Measurements from ENCODE around the gene EFCAB8.
"Not testable (repeated sequence)": the region's sequence is repeated elsewhere in the genome, so short reads cannot be mapped to it uniquely, and the experiment has no call there.

EFCAB8 gene

GRCh38 chr20:32968478-32969241, 109.9 kb downstream of the EFCAB8 start:
- in situ Hi-C loops (cut with HindIII; ENCODE audit: low sequenced_read_pairs): no loop called here

- in situ Hi-C loops (cut with HindIII; ENCODE audit: low sequenced_read_pairs): no loop called here
Observed at GRCh38 chr20:32969356-32970114, 110.8 kb downstream of the EFCAB8 start.

- in situ Hi-C loops (cut with HindIII; ENCODE audit: low sequenced_read_pairs): no loop called here
Observed at GRCh38 chr20:32970115-32970972, 111.6 kb downstream of the EFCAB8 start.

- in situ Hi-C loops (cut with HindIII; ENCODE audit: low sequenced_read_pairs): no loop called here
Observed at GRCh38 chr20:32970973-32971300, 112.2 kb downstream of the EFCAB8 start.

GRCh38 chr20:32971703-32972161, 113.0 kb downstream of the EFCAB8 start:
- in situ Hi-C loops (cut with HindIII; ENCODE audit: low sequenced_read_pairs): no loop called here

GRCh38 chr20:32972181-32973076, 113.7 kb downstream of the EFCAB8 start:
- in situ Hi-C loops (cut with HindIII; ENCODE audit: low sequenced_read_pairs): no loop called here

- in situ Hi-C loops (cut with HindIII; ENCODE audit: low sequenced_read_pairs): no loop called here
Observed at GRCh38 chr20:32973077-32973717, 114.5 kb downstream of the EFCAB8 start.

- in situ Hi-C loops (cut with HindIII; ENCODE audit: low sequenced_read_pairs): not testable (repeated sequence)
Observed at GRCh38 chr20:32974204-32975064, 115.7 kb downstream of the EFCAB8 start.

- in situ Hi-C loops (cut with HindIII; ENCODE audit: low sequenced_read_pairs): not testable (repeated sequence)
Observed at GRCh38 chr20:32975121-32975520, 116.4 kb downstream of the EFCAB8 start.

- in situ Hi-C loops (cut with HindIII; ENCODE audit: low sequenced_read_pairs): no loop called here
Observed at GRCh38 chr20:32975698-32976674, 117.3 kb downstream of the EFCAB8 start.

- in situ Hi-C loops (cut with HindIII; ENCODE audit: low sequenced_read_pairs): no loop called here
Observed at GRCh38 chr20:32976746-32977145, 118.0 kb downstream of the EFCAB8 start.

GRCh38 chr20:32977281-32978008, 118.7 kb downstream of the EFCAB8 start:
- in situ Hi-C loops (cut with HindIII; ENCODE audit: low sequenced_read_pairs): no loop called here

GRCh38 chr20:32978009-32978335, 119.2 kb downstream of the EFCAB8 start:
- in situ Hi-C loops (cut with HindIII; ENCODE audit: low sequenced_read_pairs): no loop called here

GRCh38 chr20:32979201-32979998, 120.7 kb downstream of the EFCAB8 start:
- in situ Hi-C loops (cut with HindIII; ENCODE audit: low sequenced_read_pairs): no loop called here

- in situ Hi-C loops (cut with HindIII; ENCODE audit: low sequenced_read_pairs): no loop called here
Observed at GRCh38 chr20:32980131-32980941, 121.6 kb downstream of the EFCAB8 start.

- in situ Hi-C loops (cut with HindIII; ENCODE audit: low sequenced_read_pairs): no loop called here
Observed at GRCh38 chr20:32980990-32981389, 122.3 kb downstream of the EFCAB8 start.

Data from endothelial cell of hepatic sinusoid (primary cell).